Measurements from ENCODE around the gene BID.
"Not testable (repeated sequence)": the region's sequence is repeated elsewhere in the genome, so short reads cannot be mapped to it uniquely, and the experiment has no call there.

BID gene

GRCh38 chr22:17769013-17769715 is 5.1 kb downstream of the BID start:
- DNase-seq (ENCODE audit: low read depth): no peak

- DNase-seq (ENCODE audit: low read depth): no peak
Observed at GRCh38 chr22:17767233-17768065, 6.8 kb downstream of the BID start.

GRCh38 chr22:17764852-17765251 is 9.4 kb downstream of the BID start:
- DNase-seq (ENCODE audit: low read depth): not testable (repeated sequence)

GRCh38 chr22:17764036-17764435 is 10.2 kb downstream of the BID start:
- no peak for DNase-seq (ENCODE audit: low read depth)

- DNase-seq (ENCODE audit: low read depth): not testable (repeated sequence)
Observed at GRCh38 chr22:17763442-17763841, 10.8 kb downstream of the BID start.

GRCh38 chr22:17761138-17761488 is 13.2 kb downstream of the BID start:
- no peak for DNase-seq (ENCODE audit: low read depth)

- no peak for DNase-seq (ENCODE audit: low read depth)
Observed at GRCh38 chr22:17754233-17754925, 19.9 kb downstream of the BID start.

- DNase-seq (ENCODE audit: low read depth): no peak
Observed at GRCh38 chr22:17753401-17753989, 20.8 kb downstream of the BID start.

GRCh38 chr22:17751596-17751995 is 22.7 kb downstream of the BID start:
- no peak for DNase-seq (ENCODE audit: low read depth)

- DNase-seq (ENCODE audit: low read depth): no peak
Observed at GRCh38 chr22:17749605-17750395, 24.5 kb downstream of the BID start.

GRCh38 chr22:17748555-17749353 is 25.5 kb downstream of the BID start:
- DNase-seq (ENCODE audit: low read depth): no peak

GRCh38 chr22:17746916-17747315 is 27.4 kb downstream of the BID start:
- no peak for DNase-seq (ENCODE audit: low read depth)

GRCh38 chr22:17744430-17744829 is 29.8 kb downstream of the BID start:
- DNase-seq (ENCODE audit: low read depth): no peak

- DNase-seq (ENCODE audit: low read depth): no peak
Observed at GRCh38 chr22:17743661-17744411, 30.4 kb downstream of the BID start.

- DNase-seq (ENCODE audit: low read depth): peak; percentile 62
Observed at GRCh38 chr22:17742527-17742902, 31.8 kb downstream of the BID start.

GRCh38 chr22:17741866-17742526 is 32.3 kb downstream of the BID start:
- no peak for DNase-seq (ENCODE audit: low read depth)

GRCh38 chr22:17739196-17739975 is 34.9 kb downstream of the BID start:
- no peak for DNase-seq (ENCODE audit: low read depth)

- DNase-seq (ENCODE audit: low read depth): no peak
Observed at GRCh38 chr22:17738386-17739128, 35.7 kb downstream of the BID start.
